Tibial artery (tissue), 4 donors: Measurements from ENCODE around the gene P2RY8.
"Not testable (repeated sequence)": the region's sequence is repeated elsewhere in the genome, so short reads cannot be mapped to it uniquely, and the experiment has no call there.

Source experiments
- DNase-seq, 2 donors: peaks; one replicate each; pipeline ENCODE4 v3.0.0-alpha.2; 2019
- H3K27ac ChIP-seq, 2 donors: fragments of 200-600 bp; sonication (generic) in 1 of 2; 1 replicate in 1 of 2; 2 replicates in 1 of 2; pipeline ENCODE4 v1.5.1; 2018 to 2019; ENCODE audit warnings: mild to moderate bottlenecking in 1 of 2
- H3K27me3 ChIP-seq, 2 donors: fragments of 200-600 bp; sonication (generic) in 1 of 2; one replicate each; pipeline versions ENCODE4 v1.5.1 to v1.6.0; 2016 to 2019
- H3K36me3 ChIP-seq, 3 donors: fragments of 200-600 bp; sonication (generic) in 2 of 3; one replicate each; pipeline ENCODE4 v1.5.1; 2016 to 2019; ENCODE audit warnings: mild to moderate bottlenecking in 2 of 3
- H3K4me1 ChIP-seq, 4 donors: fragments of 200-600 bp; sonication (generic) in 2 of 4; 1 replicate in 3 of 4; 2 replicates in 1 of 4; pipeline ENCODE4 v1.5.1; 2016 to 2019
- H3K4me3 ChIP-seq, 2 donors: fragments of 200-600 bp; sonication (generic) in 1 of 2; 1 replicate in 1 of 2; 2 replicates in 1 of 2; pipeline ENCODE4 v1.5.1; 2018 to 2019; ENCODE audit warnings: mild to moderate bottlenecking in 2 of 2
- H3K9me3 ChIP-seq, 3 donors: fragments of 200-600 bp; sonication (generic) in 1 of 3; one replicate each; pipeline ENCODE4 v1.5.1; 2016 to 2019
- intact Hi-C: fragments of 100-400 bp; cut with DNase I; formaldehyde crosslinking; loops from one replicate; pipeline ENCODE4 v1.15.0; 2023; ENCODE audit warnings: low total_unique reads
- TF ChIP-seq, protein P1 (sequence below), 2 experiments: fragments of 200-600 bp in 1 of 2; fragments of 450-650 bp in 1 of 2; IDR thresholded peaks; one replicate each; pipeline ENCODE4 v1.5.1; 2017 to 2019; ENCODE audit warnings: antibody characterized with exemption in 2 of 2, mild to moderate bottlenecking in 1 of 2, moderate library complexity in 1 of 2

P2RY8 gene

DNA sequence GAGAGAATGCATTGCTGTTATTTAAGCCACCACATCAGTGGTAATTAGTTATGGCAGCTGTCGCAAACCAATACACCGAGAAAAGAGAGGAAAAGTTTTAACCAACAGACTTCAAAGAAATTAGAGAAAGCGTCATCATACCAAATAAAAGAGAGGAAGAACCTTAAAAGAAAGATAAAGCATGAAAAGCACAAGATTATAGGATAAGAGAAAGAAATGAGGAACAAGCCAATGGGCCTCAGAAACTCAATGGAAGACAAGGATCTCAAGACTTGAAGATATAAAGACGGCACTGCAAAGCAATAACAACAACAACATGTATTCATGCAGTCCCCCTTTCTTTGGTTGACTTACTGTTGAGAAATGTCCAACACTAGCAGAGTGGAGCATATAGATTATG, 61.5 kb downstream of the P2RY8 start:
- H3K9me3 ChIP-seq = peaks cover 0 to 13% (median 0%) of the 10 kb centered on the region in 3 donors
- peaks cover 0 to 9% of the 10 kb centered on the region in 2 donors for H3K27me3 ChIP-seq
- no peak for DNase-seq
- TF ChIP-seq, protein P1, sequence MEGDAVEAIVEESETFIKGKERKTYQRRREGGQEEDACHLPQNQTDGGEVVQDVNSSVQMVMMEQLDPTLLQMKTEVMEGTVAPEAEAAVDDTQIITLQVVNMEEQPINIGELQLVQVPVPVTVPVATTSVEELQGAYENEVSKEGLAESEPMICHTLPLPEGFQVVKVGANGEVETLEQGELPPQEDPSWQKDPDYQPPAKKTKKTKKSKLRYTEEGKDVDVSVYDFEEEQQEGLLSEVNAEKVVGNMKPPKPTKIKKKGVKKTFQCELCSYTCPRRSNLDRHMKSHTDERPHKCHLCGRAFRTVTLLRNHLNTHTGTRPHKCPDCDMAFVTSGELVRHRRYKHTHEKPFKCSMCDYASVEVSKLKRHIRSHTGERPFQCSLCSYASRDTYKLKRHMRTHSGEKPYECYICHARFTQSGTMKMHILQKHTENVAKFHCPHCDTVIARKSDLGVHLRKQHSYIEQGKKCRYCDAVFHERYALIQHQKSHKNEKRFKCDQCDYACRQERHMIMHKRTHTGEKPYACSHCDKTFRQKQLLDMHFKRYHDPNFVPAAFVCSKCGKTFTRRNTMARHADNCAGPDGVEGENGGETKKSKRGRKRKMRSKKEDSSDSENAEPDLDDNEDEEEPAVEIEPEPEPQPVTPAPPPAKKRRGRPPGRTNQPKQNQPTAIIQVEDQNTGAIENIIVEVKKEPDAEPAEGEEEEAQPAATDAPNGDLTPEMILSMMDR (IDR thresholded peaks at IDR 0.05) = no peak
- H3K4me3 ChIP-seq = no peak overlapping the region
- intact Hi-C loops = no loop called here
- H3K4me1 ChIP-seq = no peaks in the 10 kb centered on the region
- no peak overlapping the region for H3K27ac ChIP-seq
- no peaks in the 10 kb centered on the region for H3K36me3 ChIP-seq

DNA sequence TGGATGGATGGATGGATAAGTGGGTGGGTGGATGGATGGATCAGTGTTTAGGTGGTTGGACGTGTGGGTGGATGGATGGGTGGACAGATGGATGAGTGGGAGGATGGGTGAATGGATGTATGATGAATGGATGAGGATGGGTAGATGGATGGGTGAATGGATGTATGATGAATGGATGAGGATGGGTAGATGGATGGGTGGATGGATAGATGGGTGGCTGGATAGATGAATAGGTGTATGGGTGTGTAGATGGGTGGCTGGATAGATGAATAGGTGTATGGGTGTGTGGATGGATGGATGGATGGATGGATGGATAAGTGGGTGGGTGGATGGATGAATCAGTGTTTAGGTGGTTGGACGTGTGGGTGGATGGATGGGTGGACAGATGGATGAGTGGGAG, 62.4 kb downstream of the P2RY8 start:
- peaks cover 0 to 13% of the 10 kb centered on the region in 2 donors for H3K27me3 ChIP-seq
- H3K36me3 ChIP-seq, H3K9me3 ChIP-seq, H3K4me1 ChIP-seq, DNase-seq, H3K27ac ChIP-seq, intact Hi-C loops, H3K4me3 ChIP-seq: not testable (repeated sequence)

DNA sequence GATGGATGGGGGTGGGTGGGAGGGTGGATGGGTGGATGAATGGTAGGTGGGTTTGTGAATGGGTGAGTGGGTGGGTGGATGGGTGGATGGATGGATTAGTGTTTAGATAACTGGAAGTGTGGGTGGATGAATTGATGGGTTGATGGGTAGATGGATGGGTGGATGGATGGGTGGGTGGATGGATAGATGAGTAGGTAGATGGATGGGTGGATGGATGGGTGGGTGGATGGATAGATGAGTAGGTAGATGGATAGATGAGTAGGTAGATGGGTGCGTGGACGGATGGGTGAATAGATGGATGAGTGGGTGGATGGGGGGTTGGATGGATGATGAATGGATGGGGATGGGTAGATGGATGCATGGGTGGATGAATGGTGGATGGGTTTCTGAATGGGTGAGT, 64.0 kb downstream of the P2RY8 start:
- H3K27me3 ChIP-seq = peaks cover 0 to 23% of the 10 kb centered on the region in 2 donors
- intact Hi-C loops = no loop called here
- no peak overlapping the region for H3K4me3 ChIP-seq
- H3K36me3 ChIP-seq = no peaks in the 10 kb centered on the region
- DNase-seq = no peak
- no peaks in the 10 kb centered on the region for H3K4me1 ChIP-seq
- TF ChIP-seq, protein P1 (IDR thresholded peaks at IDR 0.05) = no peak
- H3K27ac ChIP-seq = no peak overlapping the region
- peaks cover 0 to 4% (median 0%) of the 10 kb centered on the region in 3 donors for H3K9me3 ChIP-seq

DNA sequence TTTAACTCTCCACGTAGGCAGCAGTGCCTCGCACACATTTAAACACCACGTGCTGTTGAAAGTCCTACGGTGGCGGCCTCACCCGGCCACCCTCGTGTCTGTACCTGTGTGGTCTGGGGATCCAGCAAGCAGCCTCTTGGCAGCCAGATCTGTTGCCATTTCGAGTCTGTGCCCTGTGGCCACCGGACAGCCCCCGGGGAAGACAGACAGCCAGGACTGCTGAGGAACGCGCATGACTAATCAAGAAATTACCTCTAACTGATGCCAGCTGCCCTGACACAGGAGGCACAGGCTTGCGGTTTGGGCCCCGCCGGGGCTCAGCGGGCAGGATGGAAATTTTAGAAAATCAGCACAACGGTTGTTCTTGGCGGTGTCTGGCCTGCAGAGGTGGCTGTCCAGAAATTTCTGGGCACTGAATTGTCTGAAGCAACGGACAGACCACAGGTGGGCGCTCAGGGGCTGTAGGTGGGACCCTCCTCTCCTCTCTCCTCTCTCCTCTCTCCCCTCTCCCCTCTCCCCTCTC, 68.7 kb downstream of the P2RY8 start:
- Histone ChIP-seq H3K4me1 (no peaks in the 10 kb centered on the region), H3K36me3 (no peaks in the 10 kb centered on the region), H3K27me3 (peaks cover 0 to 57% of the 10 kb centered on the region in 2 donors), H3K4me3 (no peak overlapping the region), H3K27ac (no peak overlapping the region), H3K9me3 (no peaks in the 10 kb centered on the region)
- intact Hi-C loops = no loop called here
- TF ChIP-seq, protein P1 (IDR thresholded peaks at IDR 0.05) = no peak
- peak in 1 of 2 donors; percentile 61 for DNase-seq

DNA sequence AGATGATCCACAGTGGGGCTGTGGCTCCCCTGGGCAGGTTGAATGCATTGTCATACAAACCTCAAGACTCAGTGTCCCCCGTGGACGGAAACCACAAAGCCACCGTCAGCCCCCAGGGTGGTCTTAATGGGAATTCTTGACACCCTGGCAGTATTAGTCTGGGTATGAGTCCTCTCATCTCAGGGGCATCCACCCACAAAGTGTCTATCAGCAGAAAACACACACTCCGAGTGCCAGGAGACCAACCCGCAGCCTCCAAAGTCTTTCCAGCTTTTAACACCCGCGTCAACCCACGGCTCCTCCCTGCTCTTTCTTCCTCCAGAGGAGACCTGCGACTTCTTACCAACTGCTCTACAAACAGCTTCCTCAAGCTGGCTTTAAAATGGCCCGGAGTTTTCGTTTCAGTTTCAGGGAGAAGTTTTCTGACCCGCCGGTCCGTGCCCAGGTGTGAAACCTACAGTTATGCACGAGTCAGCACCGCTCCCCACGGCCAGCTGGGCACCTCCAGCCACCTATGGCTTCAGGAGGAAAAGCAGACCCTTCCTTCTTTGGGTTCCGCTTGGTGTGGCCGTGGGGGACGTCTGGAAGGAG, 69.9 kb downstream of the P2RY8 start:
- no peak for DNase-seq
- H3K27ac ChIP-seq = no peak overlapping the region
- H3K4me3 ChIP-seq = no peak overlapping the region

DNA sequence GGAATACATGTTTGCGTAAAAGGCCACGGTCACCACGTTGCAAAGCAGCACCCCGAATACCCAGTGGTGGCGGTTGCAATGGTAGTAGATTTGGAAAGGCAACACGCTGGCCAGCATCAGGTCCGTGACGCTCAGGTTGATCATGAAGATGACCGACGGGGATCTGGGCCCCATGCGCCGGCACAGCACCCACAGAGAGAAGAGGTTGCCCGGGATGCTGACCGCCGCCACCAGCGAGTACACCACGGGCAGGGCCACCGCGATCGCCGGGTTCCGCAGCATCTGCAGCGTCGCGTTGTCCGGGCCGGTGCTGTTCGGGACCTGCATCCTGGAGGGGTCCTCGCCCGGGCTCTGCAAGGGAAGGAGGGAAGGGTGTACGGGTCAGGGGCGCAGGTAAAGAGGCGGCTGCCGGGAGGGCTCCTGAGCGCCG, 70.7 kb downstream of the P2RY8 start:
- no peaks in the 10 kb centered on the region for H3K4me1 ChIP-seq
- TF ChIP-seq, protein P1 (IDR thresholded peaks at IDR 0.05) = no peak
- no peaks in the 10 kb centered on the region for H3K9me3 ChIP-seq
- peak; percentile 9 to 60 for DNase-seq
- H3K27me3 ChIP-seq = peaks cover 0 to 54% of the 10 kb centered on the region in 2 donors
- H3K27ac ChIP-seq = no peak overlapping the region
- H3K4me3 ChIP-seq = no peak overlapping the region
- H3K36me3 ChIP-seq = no peaks in the 10 kb centered on the region
- intact Hi-C loops = no loop called here

More for the DNA sequence above, 69.9 kb downstream of the P2RY8 start:
- intact Hi-C loops = no loop called here
- no peaks in the 10 kb centered on the region for H3K4me1 ChIP-seq
- H3K9me3 ChIP-seq = no peaks in the 10 kb centered on the region
- H3K36me3 ChIP-seq = no peaks in the 10 kb centered on the region
- TF ChIP-seq, protein P1 (IDR thresholded peaks at IDR 0.05) = no peak
- H3K27me3 ChIP-seq = peaks cover 0 to 60% of the 10 kb centered on the region in 2 donors
